ENCODE results near the gene RASSF4.

GRCh38 chr10:44925811-44926750 is 33.5 kb upstream of the RASSF4 start:
- no peak for TF ChIP-seq MAX (IDR thresholded peaks at IDR 0.05)
- TF ChIP-seq POLR2A (IDR thresholded peaks at IDR 0.05; ENCODE audit: borderline replicate concordance, extremely low read depth, insufficient read depth, insufficient read length): no peak
- TF ChIP-seq CBX3 (IDR thresholded peaks at IDR 0.05; ENCODE audit: low read depth): no peak
- TF ChIP-seq SP1 (IDR thresholded peaks at IDR 0.05; ENCODE audit: low read depth): no peak
- no peak for TF ChIP-seq CTCF (IDR thresholded peaks at IDR 0.05 in 2 of 3, conservative IDR thresholded peaks at IDR 0.05 in 1 of 3; ENCODE audit: borderline replicate concordance in 1 of 3, insufficient read depth in 1 of 3, low read depth in 2 of 3, low read length in 2 of 3)
- no peak for TF ChIP-seq YY1 (IDR thresholded peaks at IDR 0.05; ENCODE audit: extremely low read depth, insufficient replicate concordance, low read depth, low read length)
- no peak for TF ChIP-seq REST (IDR thresholded peaks at IDR 0.05; ENCODE audit: low read depth)
- no peak for TF ChIP-seq ELF1 (IDR thresholded peaks at IDR 0.05; ENCODE audit: borderline replicate concordance, low read depth)
